AML-193 (cell line): ENCODE measurements around the gene CPT1B.
A peak's percentile ranks its signal among the peaks of the same experiment; 100 is the strongest.

Experiments
- DNase-seq, 2 experiments: peaks; one replicate each; lab custom pipeline; 2025; lab: John Stamatoyannopoulos, UW

The CPT1B gene

DNA sequence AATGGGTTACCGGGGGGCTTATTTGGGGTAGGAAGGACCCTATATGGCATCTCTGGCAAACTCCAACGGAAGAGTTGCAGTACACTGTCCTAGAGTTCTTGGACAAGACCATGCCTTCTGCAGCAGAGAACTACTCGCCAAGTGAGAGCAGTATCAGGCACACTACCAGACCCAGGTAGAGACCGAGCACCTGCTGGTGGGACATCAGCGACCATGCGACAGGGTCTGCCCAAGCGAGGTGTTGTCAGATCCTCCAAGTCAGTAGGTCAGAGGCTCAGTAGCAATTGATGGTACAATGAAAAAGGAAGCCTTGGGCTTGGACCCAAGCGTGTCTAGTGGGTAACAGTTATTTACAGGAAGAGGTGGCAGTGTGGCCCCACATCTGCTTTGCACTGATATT is 7.6 kb upstream of the CPT1B start:
- no peak for DNase-seq

DNA sequence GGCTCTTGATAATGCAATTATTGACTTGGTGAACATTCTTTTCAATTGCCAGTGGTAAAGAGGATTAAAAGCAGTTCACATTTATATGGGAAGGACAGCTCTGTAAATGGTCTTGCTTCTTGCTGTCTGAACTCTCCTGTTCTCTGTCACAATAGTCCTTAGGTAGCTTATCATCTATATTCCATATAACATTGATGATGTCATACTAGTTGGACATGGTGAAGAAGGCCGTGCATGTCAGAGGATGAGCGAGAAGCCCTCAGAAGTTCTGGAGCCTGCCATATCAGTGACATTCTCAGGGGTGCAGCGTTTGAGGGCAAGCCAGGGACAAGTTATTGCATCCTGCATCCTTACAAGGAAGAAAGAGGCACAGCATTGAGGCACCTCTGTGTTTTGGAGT is 7.0 kb upstream of the CPT1B start:
- DNase-seq = no peak

DNA sequence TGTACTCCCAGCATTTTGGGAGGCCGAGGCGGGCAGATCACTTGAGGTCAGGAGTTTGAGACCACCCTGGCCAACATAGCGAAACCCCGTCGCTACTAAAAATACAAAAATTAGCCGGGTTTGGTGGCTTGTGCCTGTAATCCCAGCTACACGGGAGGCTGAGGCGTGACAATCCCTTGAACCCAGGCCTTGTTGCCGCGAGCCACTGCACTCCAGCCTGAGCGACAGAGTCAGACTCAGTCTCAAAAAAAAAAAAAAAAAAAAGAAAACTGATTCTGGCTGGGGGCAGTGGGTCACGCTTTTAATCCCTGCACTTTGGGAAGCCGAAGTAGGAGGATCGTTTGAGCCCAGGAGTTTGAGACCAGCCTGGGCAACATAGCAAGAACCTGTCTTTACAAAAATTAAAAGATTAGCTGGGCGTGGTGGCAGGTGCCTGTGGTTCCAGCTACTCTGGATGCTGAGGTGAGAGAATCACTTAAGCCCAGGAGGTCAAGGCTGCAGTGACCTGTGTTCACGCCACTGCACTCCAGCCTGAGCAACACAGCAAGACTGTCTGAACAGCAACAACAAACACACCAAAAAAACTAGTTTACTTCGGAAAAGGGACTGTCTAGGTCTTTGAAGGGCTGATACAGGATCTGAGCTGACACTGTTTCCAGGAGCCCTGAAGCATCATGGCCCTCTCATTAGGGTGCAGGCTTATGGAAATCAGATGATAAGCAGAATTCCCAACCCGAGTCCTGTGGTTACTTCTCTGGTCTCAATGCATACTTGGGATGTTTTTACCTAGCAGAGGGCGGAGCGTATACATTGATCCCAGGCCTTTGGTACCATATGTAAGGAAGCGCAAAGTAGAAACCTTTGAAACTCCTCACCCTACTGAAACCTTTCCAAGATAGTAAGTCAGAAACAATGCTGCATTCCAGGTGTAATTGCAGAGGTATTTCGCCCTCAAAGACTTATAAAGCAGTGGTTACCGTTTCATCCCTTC is 6.2 kb upstream of the CPT1B start:
- no peak for DNase-seq

DNA sequence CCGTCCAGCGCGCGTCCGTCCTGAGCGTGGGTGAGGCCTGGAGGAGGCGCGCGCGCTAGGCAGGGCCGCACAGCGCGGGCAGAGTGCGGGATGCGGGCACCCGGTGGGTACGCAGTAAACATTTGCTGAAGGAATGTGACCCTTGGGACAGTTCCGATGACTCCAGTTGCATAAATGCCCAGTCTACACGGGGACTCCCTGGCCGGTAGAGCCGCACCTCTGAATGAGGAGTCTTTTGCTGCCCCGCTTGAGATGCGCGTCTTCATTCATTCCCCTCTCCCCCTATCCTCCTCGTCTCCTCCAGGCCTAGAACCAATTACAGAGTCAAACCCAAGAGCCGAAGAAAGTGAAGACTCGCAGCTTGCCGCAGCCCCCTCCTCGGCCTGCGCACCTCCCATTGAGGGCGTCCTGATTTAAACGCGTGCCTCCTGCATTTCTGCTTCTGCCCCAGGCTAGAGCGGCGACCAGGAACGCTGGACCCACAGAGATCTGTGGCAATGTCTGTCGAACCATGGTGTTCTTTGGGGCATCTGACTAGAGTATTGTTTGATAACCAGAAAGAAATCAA is 5.2 kb upstream of the CPT1B start:
- peak in 1 of 2 experiments; percentile 47 for DNase-seq

DNA sequence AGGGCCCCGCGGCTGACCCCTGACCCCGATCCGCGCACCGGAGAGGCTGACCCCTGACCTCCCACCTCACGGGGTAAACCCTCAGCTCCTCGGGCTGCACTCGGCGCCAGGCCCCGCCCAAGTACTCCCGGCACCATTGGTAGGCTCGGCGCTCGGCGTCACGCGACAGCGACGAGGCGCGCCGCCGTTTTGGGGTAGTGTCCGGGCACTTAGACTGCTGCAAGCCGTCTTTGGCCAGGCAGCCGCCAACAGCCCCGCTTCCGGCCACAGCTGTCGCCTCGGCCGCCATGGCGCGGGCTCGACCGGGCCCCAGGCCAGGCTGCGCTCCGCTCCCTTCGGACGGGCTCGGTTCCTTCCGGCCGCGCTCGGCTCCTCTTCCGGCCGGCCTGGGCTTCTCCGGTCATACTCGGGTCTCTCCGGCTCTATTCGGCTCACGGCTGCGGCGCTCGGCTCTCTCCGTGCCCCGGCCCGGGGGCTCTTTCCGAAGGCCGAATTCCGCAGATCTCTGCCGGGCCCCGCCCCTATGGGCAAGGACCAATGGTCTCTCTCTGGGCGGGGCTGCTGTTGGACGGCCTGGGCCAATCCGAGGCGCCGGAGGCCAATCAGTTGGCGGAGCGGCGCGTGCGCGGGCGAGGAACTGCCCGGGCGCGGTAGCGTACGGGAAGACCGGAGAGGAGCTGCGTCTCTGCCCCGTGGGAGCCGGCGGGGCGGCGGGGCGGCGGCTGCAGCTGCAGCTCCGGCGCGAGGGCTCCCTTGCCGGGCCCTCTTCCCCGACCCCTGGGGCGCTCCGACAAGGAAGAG is 4.5 kb upstream of the CPT1B start, which contains the start of gene CHKB:
Gene CHKB (minus strand): TSS at position 357 of the 801 bp plus-strand sequence. CDS start 68 bp downstream, at position 289.
- DNase-seq = peak; percentile 98

DNA sequence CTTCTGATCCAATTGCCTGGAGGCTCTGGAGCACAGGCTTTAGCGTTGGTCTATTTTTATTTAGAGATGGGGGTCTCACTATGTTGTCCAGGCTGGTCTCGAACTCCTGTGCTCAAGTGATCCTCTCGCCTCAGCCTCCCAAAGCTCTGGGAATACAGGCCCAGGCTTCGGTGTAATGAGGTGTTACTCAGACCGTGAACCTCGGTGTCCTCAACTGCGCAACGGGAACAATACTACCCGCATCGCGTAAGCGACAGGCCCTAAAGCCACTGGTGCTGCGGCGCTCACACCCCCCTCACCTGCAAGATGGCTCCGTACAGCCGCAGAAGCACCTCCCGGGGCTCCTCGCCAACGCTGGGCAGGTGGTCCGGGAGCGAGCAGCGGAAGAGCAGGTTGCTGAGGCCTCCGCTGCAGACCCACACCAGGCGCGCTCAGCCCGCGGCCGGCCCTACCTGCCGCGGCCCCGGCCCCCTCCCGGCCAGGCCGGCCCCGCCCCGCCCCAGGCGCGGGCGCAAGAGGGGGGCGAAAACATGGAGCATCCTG is 3.8 kb upstream of the CPT1B start:
- peak; percentile 13 to 34 for DNase-seq

DNA sequence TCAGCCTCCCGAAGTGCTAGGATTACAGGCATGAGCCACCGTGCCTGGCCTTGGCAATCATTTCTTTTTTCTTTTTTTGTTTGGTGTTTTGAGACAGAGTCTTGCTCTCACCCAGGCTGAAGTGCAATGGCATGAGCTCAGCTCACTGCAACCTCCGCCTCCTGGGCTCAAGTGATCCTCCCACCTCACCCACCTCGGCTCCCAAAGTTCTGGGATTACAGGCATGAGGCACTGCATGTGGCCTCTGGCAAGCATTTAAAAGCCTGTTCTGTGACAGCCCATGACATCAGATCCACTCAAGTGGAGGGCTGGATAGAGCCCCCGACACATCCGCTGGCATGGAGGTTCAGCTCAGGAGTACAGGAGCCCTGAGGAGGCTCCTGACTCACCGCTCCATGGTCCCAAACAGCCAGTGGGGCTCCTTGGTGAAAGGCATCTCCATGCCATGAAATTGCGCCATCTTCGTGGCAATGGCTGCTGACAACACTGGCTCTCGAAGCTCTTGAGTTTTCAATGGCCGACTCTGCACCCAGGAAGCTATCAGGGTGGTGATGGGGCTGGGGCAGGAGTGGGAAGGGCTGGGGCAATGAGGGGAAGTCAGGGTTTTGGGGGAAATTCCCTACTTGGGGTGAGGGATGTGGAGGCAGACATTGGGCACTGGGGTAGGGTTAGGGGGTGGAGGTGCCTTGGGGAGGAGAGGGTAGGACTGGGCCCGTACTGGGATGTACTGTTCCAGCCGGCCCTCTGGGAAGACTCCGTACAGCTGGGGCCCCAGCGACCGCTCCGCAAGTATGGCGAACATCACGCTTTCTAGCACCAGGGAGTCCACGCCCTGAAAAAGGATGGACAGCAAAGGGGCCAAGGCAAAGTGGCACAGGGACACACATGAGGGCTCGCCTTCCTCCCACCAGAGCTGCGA is 3.1 kb upstream of the CPT1B start:
- DNase-seq = no peak

DNA sequence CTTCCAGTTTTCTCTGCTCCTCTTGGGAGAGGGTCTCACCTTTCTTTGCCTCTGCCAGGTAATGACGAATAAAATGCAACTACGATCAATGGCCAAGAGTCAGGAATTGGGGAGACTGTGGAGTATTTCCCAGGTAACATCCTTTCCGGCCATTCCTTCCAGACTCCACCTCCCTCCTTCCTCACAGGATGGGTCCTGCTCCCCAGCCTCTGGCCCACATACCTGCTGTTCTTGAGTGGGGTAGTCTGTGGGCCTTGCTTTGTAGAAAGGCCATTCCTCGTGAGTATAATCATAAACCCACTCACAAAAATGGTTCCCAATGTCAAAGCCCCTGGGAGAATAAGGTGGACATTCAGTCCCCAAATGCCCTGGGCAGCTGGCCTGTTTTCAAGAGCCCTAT is 1.5 kb upstream of the CPT1B start:
- DNase-seq = no peak

DNA sequence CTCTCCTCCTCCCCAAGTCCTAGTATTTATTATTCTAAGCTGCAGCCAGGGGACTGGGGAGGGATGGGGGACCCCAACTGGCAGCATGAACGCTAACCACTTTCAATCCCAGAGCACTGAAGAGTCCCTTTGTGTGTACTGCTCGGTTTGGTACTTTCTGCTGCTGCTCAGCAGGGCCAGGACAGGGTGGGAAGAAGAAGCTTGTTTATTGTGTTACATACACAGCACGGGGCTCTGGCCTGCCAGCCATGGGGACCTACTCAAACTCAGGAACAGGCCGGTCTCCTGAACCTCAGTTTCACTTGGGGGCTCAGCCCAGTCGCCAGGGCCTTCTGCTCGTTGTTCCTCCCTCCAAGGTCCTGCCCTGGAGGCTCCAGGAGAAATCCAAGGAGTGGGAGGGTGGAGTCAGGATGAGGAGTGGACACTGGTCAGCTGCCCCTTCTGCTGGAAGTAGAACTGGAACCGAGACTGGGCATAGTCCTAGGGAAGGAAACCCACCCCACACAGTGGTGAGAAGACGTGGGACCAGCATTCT is 616 bp upstream of the CPT1B start:
- DNase-seq = no peak

DNA sequence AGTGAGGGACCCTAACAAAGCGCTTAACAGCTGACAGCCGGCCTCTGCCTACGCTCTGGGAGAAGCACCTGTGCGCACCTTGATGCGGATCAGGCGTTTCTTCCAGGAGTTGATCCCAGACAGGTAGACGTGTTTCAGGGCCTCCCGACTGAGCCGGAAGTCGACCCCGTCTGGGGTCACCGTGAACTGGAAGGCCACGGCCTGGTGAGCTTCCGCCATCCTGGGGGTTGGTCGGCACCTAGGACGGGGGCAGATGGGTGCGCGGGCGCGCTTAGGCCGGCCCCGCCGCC is 585 bp downstream of the CPT1B start:
- no peak for DNase-seq

DNA sequence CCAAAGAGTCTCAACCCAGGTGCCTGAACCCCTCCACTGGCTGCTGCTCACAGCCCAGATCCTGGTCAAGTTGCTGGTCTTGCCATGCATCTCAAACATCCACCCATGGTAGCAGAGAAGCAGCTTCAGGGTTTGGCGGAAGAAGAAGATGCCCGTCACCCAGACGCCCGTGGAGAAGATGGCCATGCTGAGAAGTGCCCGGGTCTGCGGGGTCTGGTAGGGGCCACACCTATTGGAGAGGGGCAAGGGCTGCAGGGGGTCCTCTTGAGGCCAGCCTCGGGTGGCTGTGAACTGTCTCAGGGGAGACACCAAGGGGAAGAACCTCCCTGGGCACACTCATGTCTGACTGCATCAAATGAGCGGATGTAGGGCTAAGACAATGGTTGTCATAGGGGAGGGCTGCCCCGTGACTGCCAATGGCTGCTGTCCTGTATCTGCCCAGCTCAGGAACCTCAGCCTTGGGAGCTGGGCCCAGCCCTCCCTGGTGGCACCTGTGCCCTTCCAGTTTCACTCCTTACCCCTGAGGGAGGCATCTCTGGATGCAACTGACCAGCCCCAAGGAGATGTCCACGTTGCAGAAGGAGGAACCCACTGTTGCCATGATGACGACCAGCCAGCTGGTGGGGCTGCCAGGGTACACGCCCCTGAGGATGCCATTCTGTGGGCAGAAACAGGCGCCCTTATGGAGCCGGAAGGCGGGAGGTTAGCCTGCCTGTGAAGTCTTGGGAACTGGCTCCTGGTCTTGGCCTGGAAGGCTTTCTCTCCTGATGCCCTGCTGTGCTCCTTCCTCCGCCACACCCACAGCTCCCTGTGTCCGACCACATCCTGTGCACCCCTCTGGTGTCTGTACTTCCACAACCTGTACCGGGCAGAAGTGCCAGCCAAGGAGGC is 1.2 kb downstream of the CPT1B start:
- no peak for DNase-seq

DNA sequence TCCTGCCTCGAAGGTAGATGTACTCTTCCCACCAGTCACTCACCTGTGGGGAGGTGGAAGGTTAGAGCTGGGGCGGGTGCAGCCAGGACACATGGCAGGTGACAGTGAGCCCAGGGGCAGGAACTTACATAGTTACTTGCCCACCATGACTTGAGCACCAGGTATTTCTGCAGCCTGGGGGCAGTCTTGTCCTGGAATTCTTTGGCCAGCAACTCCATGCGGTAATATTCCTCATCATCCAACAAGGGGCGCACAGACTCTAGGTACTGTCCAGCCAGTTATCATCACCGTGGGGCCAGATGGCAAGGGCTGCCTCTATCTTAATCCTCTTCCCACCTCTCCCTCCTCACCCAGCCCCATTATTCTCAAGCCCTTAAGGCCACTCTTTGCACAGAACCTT is 2.2 kb downstream of the CPT1B start:
- no peak for DNase-seq

DNA sequence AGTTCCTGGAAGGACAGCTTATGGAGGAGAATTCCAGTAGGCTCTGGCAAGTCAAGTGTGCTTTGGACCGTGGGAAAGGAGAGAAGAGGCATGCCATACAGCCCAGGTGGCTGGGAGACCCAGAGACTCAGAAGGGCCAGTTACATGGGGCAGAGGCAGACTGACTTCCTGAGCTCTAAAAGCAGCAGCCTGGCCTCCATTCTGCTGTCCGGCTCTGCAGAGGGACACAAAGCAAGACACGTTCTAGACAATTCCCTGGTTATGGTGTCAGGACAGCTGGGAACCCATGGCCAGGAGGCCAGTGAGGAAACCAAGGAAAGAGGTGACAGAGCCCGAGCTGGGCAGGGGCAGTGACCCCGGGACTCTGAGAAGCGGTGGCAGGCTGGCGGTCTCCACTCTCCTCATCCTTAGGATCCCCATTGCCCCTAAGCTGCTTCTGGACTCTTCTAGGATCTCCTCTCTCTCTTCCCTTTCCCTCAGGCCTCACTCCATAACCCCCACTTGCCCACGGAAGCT is 2.7 kb downstream of the CPT1B start:
- DNase-seq = no peak

DNA sequence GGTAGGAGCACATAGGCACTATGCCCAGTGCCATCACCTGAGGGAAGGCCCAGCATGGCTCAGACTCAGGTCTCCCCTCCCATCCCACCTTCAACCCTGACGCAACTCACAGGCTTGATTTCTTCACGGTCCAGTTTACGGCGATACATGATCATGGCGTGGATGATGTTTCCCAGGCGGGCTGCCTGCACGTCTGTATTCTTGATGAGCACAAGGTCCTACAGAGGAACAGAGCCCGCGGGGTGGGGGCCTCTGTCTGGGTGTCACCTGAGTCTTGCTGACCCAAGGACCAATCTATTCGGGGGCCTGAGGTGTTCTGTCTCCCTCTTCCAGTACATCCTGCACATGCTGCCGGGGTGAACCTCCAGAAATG is 3.9 kb downstream of the CPT1B start:
- no peak for DNase-seq

DNA sequence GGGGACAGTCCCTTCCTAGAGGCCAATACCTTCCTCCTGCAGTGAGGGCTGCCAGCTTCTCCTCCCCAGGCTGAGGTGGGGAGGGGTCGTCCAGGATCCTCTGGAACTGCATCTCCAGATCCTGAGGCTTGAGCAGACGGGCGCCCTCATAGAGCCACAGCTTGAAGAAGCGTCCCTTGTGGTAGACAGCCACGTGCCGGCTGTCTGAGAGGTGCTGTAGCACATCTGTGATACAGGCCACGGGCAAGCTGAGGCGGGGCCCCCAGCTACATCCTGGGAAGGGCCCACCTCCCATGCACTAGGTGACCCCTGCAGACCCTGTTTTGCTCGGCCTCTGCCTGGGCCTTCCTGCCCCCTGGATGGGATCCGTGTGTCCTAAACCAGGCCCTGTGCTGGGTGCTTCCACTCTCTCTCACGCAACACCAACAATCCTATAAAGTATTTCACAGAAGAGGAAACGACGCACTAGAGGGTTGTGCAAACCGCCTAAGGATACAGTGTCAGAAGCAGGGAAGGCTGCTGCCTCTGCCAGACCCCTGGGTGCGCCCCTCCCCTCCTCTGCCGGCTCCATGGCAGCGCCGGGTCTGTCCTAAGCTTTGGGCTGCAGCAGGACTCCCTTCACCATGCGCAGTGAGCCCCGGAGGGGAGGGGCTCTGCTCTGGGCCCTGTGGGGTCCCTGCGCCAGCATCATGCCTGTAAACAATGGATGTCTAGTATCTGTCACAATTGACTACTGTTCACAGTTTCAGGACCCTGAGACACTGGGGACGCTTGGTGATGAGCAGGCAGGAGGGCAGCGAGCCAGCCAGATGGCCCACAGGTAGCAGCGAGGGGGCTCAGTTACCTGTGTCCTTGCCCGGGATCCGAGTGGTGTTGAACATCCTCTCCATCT is 4.5 kb downstream of the CPT1B start:
- no peak for DNase-seq

DNA sequence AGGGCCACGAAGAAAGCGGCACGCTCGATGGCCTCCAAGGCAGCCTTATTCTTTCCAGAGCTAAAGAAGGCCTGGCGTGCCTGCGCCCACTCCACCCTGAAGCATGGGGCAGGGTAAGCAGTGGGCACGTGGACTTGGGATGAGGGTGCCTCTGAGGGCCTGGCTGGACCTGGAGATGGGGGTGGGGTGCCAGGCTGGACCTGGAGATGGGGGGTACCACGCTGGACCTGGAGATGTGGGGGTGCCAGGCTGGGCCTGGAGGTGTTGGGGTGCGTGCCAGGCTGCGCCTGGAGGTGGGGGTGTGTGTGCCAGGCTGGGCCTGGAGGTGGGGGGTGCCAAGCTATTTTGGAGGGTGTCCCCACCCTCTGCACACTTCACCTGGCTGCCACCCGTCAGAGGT is 5.3 kb downstream of the CPT1B start:
- no peak for DNase-seq

DNA sequence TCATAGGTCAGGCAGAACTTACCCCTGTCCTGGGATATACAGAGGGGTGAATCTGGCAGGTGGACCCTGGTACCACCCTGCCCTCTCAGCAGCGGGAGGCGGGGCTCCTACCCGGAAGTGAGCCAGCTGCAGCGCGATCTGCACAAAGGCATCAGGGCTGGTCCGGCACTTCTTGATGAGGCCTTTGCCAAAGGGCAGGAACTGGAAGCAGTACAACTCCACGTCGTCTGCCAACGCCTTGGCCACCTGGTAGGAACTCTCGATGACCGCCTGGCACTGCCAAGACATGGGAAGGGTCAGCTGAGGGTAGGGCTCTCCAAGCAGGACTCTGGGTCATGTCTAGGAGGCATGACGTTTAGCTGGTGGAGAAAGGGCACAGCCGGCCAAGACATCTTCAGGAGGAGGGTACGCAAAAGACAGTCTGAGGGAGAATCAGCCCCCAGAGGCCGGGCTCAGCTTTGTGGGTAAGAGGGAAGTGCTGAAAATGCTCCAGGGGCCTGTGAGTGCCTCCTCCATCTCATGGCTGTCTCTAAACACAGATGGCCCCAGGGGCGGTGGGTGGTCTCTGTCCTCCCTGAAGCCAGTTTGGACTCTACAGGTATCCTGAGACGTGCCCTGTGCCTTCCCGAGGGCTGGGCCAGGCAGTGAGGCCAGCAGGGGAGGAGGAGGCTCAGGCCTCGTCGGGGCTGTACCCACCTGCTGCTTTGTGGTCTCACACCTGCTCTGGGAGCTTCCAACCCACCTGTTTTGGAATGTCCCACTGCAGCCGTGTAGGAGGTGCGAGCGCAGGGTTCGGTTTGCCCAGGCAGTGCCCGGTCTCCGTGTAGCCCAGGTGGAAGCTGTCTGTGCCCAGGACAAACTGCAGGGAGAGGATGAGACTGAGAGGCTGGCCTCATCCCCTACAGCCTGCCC is 6.7 kb downstream of the CPT1B start:
- no peak for DNase-seq

DNA sequence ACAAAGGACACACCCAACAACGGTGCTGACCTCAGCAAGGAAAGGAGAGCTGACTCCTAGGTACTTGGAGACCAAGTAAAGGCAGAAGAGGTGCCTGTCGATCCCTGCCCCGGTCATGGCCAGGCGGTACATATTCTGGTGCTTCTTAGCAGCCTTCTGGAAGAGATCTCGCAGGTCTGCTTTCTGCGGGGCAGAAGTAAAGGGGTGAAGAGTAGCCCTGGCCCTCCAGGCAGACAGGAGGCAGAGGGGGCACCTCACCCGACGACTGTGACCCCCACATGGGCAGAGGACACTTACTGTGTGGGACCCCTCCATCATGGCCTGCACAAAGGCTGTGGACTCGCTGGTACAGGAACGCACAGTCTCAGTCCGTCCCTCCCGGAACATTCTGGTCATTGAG is 7.4 kb downstream of the CPT1B start:
- DNase-seq = no peak
